Ectodermal cell (in vitro differentiated cells): ENCODE data around the gene ZFAND6.
"Not testable (repeated sequence)": the region's sequence is repeated elsewhere in the genome, so short reads cannot be mapped to it uniquely, and the experiment has no call there.

Source experiments
- H3K27ac ChIP-seq: 2 replicates; pipeline ENCODE4 v1.7.0; 2013; ENCODE audit warnings: mild to moderate bottlenecking, low read depth, low read length; ENCODE audit not compliant: insufficient read depth, poor library complexity, severe bottlenecking
- H3K27me3 ChIP-seq: 2 replicates; pipeline ENCODE4 v1.7.0; 2013; ENCODE audit warnings: mild to moderate bottlenecking, low read length; ENCODE audit not compliant: insufficient read depth, control insufficient read depth, poor library complexity, severe bottlenecking
- H3K36me3 ChIP-seq: one replicate; pipeline ENCODE4 v1.7.0; 2013; ENCODE audit warnings: low read length; ENCODE audit not compliant: control insufficient read depth, insufficient read depth
- H3K4me1 ChIP-seq: one replicate; pipeline ENCODE4 v1.7.0; 2013; ENCODE audit warnings: low read length; ENCODE audit not compliant: control insufficient read depth, insufficient read depth
- H3K4me3 ChIP-seq: 2 replicates; pipeline ENCODE4 v1.7.0; 2013; ENCODE audit warnings: low read depth, low read length, control low read depth; ENCODE audit not compliant: insufficient read depth
- H3K9me3 ChIP-seq: 2 replicates; pipeline ENCODE4 v1.7.0; 2013; ENCODE audit warnings: mild to moderate bottlenecking, low read length, moderate library complexity; ENCODE audit not compliant: control insufficient read depth
- WGBS, 2 experiments: methylation state at CpG; one replicate each; pipeline ENCODE4 v1.1.7; 2013; ENCODE audit warnings: missing lambda C conversion rate in 2 of 2; 5-methylcytosine and 5-hydroxymethylcytosine counted together

ZFAND6 gene

DNA sequence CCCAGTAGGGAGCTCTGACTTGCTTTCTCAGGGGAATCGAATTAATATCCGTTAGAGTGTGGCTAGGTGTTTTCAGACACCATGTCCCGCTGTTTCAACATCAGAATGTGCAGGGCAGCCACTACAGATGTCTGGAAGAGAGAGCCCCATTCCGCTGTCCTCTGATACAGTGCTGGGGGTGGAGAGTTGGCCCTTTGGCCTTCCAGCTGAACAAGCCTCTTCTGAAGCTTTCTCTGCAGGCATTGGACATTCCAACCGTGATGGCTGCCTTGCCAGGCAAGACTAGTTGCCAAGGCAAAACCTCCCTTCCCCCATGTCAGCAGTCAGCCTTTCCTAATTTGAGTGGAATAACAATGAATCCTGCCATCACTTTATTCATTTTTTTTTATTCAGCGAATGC is 94.9 kb downstream of the ZFAND6 start:
- Histone ChIP-seq H3K4me1 (peaks cover 8% of the 10 kb centered on the region), H3K27me3 (peaks cover 19% of the 10 kb centered on the region), H3K27ac (no peak overlapping the region), H3K36me3 (no peaks in the 10 kb centered on the region), H3K9me3 (no peaks in the 10 kb centered on the region), H3K4me3 (no peak overlapping the region)
- 89 to 90% methylated on average over 6 of the region's 6 CpGs for WGBS, 2 experiments

DNA sequence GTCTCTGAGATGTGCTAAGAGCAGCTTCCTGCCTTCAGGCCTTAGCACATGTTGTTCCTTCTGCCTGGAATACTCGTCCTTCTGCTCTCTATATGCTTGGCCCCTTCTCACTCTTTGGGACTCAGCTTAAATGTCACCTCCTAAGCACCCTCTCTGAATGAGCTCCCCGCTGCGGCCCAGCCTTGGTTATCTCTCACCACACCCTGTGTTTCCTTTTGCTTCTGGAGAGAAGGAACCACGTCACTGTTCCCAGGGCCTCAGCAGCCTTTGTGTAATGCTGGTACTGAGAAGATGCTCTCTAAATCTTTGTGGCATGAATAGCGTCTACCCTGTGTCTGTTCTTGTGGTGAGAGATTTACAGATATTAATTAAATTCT is 95.5 kb downstream of the ZFAND6 start:
- 94% methylated on average over 4 to 5 of the region's 5 CpGs for WGBS, 2 experiments
- Histone ChIP-seq H3K4me3 (no peak overlapping the region), H3K4me1 (peaks cover 8% of the 10 kb centered on the region), H3K9me3 (no peaks in the 10 kb centered on the region), H3K36me3 (no peaks in the 10 kb centered on the region), H3K27me3 (peaks cover 19% of the 10 kb centered on the region), H3K27ac (no peak overlapping the region)

DNA sequence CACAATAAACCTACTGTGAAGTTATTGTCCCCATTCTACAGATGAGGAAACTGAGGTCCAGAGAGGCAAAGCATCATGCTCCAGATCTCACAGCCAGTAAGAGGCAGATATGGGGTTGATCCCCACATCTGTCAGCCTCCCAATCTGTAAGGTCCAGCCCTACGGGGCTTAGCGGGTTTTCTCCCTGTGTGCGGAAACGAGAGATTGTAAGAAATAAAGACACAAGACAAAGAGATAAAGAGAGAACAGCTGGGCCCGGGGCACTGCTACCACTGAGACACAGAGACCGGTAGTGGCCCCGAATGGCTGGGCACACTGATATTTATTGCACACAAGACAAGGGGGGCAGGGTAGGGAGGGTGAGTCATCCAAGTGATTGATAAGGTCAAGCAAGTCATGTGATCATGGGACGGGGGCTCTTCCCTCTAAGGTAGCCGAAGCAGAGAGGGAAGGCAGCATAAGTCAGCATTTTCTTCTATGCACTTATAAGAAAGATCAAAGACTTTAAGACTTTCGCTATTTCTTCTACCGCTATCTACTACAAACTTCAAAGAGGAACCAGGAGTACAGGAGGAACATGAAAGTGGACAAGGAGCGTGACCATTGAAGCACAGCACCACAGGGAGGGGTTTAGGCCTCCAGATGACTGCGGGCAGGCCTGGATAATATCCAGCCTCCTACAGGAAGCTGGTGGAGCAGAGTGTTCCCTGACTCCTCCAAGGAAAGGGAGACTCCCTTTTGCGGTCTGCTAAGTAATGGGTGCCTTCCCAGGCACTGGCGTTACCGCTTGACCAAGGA is 96.1 kb downstream of the ZFAND6 start:
- peaks cover 19% of the 10 kb centered on the region for H3K27me3 ChIP-seq
- WGBS, 2 experiments = 88 to 91% methylated on average over 16 of the region's 16 CpGs
- H3K36me3 ChIP-seq, H3K4me1 ChIP-seq, H3K9me3 ChIP-seq, H3K4me3 ChIP-seq, H3K27ac ChIP-seq: not testable (repeated sequence)

DNA sequence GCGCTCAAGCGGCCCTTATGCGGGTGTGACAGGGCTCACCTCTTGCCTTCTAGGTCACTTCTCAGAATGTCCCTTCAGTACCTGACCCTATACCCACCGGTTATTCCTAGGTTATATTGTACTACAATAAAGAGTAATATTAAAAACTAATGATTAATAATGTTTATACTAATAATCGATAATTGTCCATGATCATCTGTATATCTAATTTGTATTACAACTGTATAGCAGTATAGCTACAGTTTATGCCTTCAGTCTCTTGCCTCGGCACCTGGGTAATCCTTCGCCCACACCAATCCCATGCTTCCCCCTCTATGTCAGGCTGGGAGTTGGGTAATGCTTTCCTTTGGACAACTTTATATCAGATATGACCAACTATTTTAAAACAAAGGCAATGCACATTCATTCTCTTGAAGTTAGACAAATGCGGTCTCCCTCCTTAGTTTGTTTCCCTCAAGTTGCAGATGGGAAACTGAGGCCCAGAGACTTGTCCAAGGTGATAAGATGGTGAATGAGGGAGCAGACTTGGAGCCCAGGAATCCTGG is 96.8 kb downstream of the ZFAND6 start:
- Histone ChIP-seq H3K9me3 (no peaks in the 10 kb centered on the region), H3K27ac (no peak overlapping the region), H3K27me3 (peaks cover 14% of the 10 kb centered on the region), H3K4me1 (peaks cover 8% of the 10 kb centered on the region), H3K4me3 (no peak overlapping the region), H3K36me3 (no peaks in the 10 kb centered on the region)
- WGBS, 2 experiments = 94 to 95% methylated on average over 6 to 7 of the region's 8 CpGs

DNA sequence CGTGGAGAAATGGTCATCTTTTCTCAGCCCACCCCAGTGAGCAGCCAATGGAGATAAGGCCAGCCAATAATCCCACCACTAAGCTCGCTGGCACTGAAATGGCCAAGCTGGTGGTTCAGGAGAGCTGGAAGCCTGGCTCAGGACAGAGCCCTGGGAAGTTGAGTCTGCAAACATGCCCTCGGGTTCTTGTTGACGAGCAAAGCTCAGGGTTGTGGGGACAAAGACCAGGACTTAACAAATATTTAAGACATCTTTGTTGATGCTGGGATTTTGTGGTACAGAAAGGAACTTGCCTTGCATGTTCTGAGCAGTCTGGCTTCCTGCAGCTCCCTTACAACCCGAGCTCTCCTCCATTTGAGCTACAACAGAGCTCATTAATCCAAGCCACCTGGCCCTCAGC is 97.7 kb downstream of the ZFAND6 start:
- Histone ChIP-seq H3K27ac (no peak overlapping the region), H3K4me1 (peaks cover 6% of the 10 kb centered on the region)
- WGBS, 2 experiments = 83 to 86% methylated on average over 5 of the region's 5 CpGs

DNA sequence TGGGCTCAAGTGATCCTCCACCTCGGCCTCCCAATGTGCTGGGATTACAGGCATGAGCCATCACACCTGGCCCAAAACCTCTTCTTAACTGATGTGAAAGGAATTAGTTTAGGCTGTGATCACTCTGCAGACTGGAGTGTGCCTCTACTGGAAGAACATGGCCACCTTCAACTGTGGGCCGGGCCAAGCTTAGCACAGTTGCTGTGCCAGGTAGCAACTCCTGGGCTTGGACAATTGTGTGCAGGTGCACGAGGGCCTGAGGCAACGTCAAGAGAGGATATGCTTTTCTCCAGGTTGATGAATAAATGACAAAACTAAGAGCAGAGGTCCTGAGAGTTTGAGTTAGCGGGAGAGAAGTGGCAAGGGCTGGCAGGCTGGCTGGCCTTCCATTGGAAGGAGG is 99.8 kb downstream of the ZFAND6 start:
- H3K27ac ChIP-seq = no peak overlapping the region
- peaks cover 2% of the 10 kb centered on the region for H3K4me1 ChIP-seq

More for the DNA sequence above, 97.7 kb downstream of the ZFAND6 start:
- H3K27me3 ChIP-seq = peaks cover 6% of the 10 kb centered on the region
- H3K9me3 ChIP-seq = no peaks in the 10 kb centered on the region
- H3K4me3 ChIP-seq = no peak overlapping the region
- no peaks in the 10 kb centered on the region for H3K36me3 ChIP-seq

DNA sequence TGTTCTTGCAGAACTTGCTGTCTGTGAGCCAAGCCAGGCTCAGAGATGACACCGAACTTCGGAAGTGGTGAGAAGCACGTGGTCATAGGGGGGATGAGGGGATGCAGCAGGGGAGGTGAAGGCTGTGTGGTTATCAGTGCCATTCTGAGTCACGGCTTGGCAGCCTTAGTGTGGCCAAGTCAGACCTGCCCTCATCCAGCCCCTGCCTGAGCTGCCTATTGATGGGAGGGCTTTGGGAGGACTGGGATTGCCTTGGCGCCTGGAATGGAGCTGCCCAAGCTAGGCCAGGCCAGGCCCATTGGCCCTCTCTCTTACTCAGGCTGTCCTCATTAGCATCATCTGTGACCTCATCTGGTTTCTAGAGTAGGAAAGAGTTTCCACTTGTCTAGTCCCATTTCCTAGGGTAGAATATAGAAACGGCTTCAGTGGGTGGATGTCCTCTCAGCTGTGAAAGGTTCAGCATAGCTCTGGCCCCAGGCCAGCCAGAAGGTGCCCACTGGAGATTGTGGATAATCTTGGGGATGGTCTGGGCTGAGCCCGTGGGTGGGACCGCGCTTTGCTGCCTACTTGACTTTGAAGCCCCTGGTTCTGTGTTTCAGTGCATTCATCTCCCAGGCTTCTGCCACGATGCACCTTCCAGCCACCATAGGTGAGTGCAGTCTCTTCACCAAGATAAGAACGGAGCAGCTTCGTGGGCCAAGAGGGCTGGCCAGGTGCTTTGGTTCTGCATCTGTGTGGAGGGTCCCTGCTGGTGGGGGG is 100.5 kb downstream of the ZFAND6 start:
- H3K36me3 ChIP-seq = no peaks in the 10 kb centered on the region
- no peak overlapping the region for H3K4me3 ChIP-seq
- H3K9me3 ChIP-seq = no peaks in the 10 kb centered on the region
- no peaks in the 10 kb centered on the region for H3K4me1 ChIP-seq
- H3K27ac ChIP-seq = no peak overlapping the region
- H3K27me3 ChIP-seq = no peaks in the 10 kb centered on the region
- 95% methylated on average over 12 of the region's 12 CpGs for WGBS, 2 experiments

More for the DNA sequence above, 99.8 kb downstream of the ZFAND6 start:
- Histone ChIP-seq H3K27me3 (no peaks in the 10 kb centered on the region), H3K36me3 (no peaks in the 10 kb centered on the region), H3K9me3 (no peaks in the 10 kb centered on the region), H3K4me3 (no peak overlapping the region)
- WGBS, 2 experiments = 89 to 96% methylated on average over 5 of the region's 5 CpGs

DNA sequence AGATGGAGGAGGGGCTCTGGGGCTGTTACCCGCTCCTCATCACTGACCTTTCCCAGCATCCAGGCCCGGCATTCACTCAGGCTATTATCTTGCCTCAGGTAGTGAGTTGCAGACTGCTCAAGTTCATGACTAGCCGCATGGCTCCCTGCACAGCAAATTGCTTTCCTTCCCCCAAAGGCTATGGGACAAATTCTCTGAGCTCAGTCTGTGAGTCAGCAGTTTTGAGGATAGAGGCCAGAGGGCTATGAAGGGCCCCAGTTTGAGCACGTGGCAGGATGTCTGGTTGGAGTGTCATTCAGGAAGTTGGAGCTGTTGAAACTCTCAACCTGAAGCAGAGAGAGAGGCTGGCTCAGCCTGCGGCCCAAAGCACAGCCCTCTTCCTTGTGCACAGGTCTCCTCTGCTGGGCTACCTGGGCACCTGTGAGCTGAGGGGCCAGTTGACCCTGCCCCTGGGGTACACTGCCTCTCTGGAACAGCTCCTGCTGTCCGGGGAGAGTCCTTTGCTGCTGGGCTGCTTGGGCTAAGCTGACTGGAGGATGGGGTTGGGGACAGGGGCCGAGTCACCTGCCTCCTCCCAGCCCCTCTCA is 101.2 kb downstream of the ZFAND6 start:
- 89 to 91% methylated on average over 6 to 7 of the region's 7 CpGs for WGBS, 2 experiments
- Histone ChIP-seq H3K4me1 (no peaks in the 10 kb centered on the region), H3K4me3 (no peak overlapping the region), H3K27ac (no peak overlapping the region), H3K9me3 (no peaks in the 10 kb centered on the region), H3K36me3 (no peaks in the 10 kb centered on the region), H3K27me3 (no peaks in the 10 kb centered on the region)

DNA sequence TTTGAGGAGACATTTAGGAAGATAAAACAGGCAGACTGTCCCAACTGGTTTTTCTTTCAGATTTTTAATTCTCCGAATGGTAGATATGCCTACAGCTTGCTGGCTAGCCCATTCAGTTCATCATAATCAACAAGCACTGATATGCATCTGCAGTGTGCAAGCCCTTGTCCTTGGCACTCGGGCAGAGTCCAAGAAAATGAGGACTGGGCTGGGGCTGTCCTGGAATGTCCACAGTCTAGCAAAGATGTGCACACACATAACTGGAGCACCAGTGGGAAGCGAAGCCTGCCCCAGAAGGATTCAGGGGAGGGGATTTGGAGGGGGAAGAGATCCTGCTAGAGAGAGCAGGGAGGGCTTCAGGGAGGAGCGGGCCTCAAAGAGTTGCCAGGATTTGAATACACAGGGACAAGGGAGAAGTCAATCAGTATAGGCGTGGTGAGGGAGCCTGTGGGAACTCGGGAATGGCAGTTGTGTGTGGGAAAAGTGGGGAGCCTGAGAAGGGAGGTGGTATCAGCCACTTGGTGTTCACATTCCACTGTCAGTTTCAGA is 102.1 kb downstream of the ZFAND6 start:
- no peaks in the 10 kb centered on the region for H3K36me3 ChIP-seq

More for the DNA sequence above, 102.1 kb downstream of the ZFAND6 start:
- Histone ChIP-seq H3K27me3 (no peaks in the 10 kb centered on the region), H3K4me3 (no peak overlapping the region), H3K27ac (no peak overlapping the region), H3K9me3 (no peaks in the 10 kb centered on the region), H3K4me1 (no peaks in the 10 kb centered on the region)
- 90 to 95% methylated on average over 6 of the region's 6 CpGs for WGBS, 2 experiments
